HEK293T (cell line): ENCODE measurements around the gene SPDEF.

Experiments
- CTCF ChIA-PET: fragments of 350-600 bp; formaldehyde crosslinking; extraction: SDS; loops from one replicate; lab custom pipeline; 2021; ENCODE audit warnings: antibody characterized with exemption, inconsistent platforms; lab: Yijun Ruan, JAX
- POLR2A ChIA-PET: fragments of 350-600 bp; formaldehyde crosslinking; extraction: SDS; loops from one replicate; lab custom pipeline; 2020; ENCODE audit warnings: antibody characterized with exemption, inconsistent platforms; lab: Yijun Ruan, JAX
- DNase-seq: peaks from one replicate; pipeline ENCODE4 v3.0.0; 2012; ENCODE audit warnings: mixed read lengths; ENCODE audit errors: extremely low spot score
- ARNT ChIP-seq: fragments of 450-650 bp; IDR thresholded peaks from 2 replicates; pipeline ENCODE4 v1.6.1; 2017; ENCODE audit warnings: mild to moderate bottlenecking
- BHLHE40 ChIP-seq: fragments of 450-650 bp; IDR thresholded peaks from 2 replicates; pipeline ENCODE4 v1.6.1; 2016; ENCODE audit warnings: mild to moderate bottlenecking, moderate library complexity, borderline replicate concordance
- CTBP1 ChIP-seq: fragments of 450-650 bp; IDR thresholded peaks from 2 replicates; pipeline ENCODE4 v1.6.1; 2016; ENCODE audit warnings: borderline replicate concordance
- ELF4 ChIP-seq: fragments of 450-650 bp; IDR thresholded peaks from 2 replicates; pipeline ENCODE4 v1.6.1; 2017; ENCODE audit warnings: antibody characterized with exemption
- FOXA1 ChIP-seq: fragments of 450-650 bp; IDR thresholded peaks from 2 replicates; pipeline ENCODE4 v1.6.1; 2016; ENCODE audit warnings: mild to moderate bottlenecking
- FOXK2 ChIP-seq: fragments of 450-650 bp; IDR thresholded peaks from 2 replicates; pipeline ENCODE4 v1.6.1; 2016; ENCODE audit warnings: mild to moderate bottlenecking
- FOXM1 ChIP-seq: fragments of 450-650 bp; IDR thresholded peaks from 2 replicates; pipeline ENCODE4 v1.6.1; 2017; ENCODE audit warnings: mild to moderate bottlenecking, borderline replicate concordance
- HDGF ChIP-seq: fragments of 450-650 bp; IDR thresholded peaks from 2 replicates; pipeline ENCODE4 v1.6.1; 2017; ENCODE audit warnings: antibody characterized with exemption, borderline replicate concordance
- L3MBTL2 ChIP-seq: fragments of 450-650 bp; conservative IDR thresholded peaks from 2 replicates; pipeline ENCODE4 v1.6.1; 2016; ENCODE audit warnings: mild to moderate bottlenecking
- LEF1 ChIP-seq: fragments of 450-650 bp; IDR thresholded peaks from 2 replicates; pipeline ENCODE4 v1.6.1; 2017; ENCODE audit warnings: mild to moderate bottlenecking, borderline replicate concordance
- NFRKB ChIP-seq: fragments of 450-650 bp; IDR thresholded peaks from 2 replicates; pipeline ENCODE4 v1.6.1; 2016; ENCODE audit warnings: mild to moderate bottlenecking, moderate library complexity
- PKNOX1 ChIP-seq: fragments of 450-650 bp; IDR thresholded peaks from 2 replicates; pipeline ENCODE4 v1.6.1; 2016
- SP1 ChIP-seq: fragments of 450-650 bp; IDR thresholded peaks from 2 replicates; pipeline ENCODE4 v1.6.1; 2017
- SUZ12 ChIP-seq: fragments of 450-650 bp; IDR thresholded peaks from 2 replicates; pipeline ENCODE4 v1.6.1; 2016; ENCODE audit warnings: mild to moderate bottlenecking
- TARDBP ChIP-seq: fragments of 450-650 bp; IDR thresholded peaks from 2 replicates; pipeline ENCODE4 v1.6.1; 2016
- ZNF384 ChIP-seq: fragments of 450-650 bp; IDR thresholded peaks from 2 replicates; pipeline ENCODE4 v1.6.1; 2016

SPDEF gene

DNA sequence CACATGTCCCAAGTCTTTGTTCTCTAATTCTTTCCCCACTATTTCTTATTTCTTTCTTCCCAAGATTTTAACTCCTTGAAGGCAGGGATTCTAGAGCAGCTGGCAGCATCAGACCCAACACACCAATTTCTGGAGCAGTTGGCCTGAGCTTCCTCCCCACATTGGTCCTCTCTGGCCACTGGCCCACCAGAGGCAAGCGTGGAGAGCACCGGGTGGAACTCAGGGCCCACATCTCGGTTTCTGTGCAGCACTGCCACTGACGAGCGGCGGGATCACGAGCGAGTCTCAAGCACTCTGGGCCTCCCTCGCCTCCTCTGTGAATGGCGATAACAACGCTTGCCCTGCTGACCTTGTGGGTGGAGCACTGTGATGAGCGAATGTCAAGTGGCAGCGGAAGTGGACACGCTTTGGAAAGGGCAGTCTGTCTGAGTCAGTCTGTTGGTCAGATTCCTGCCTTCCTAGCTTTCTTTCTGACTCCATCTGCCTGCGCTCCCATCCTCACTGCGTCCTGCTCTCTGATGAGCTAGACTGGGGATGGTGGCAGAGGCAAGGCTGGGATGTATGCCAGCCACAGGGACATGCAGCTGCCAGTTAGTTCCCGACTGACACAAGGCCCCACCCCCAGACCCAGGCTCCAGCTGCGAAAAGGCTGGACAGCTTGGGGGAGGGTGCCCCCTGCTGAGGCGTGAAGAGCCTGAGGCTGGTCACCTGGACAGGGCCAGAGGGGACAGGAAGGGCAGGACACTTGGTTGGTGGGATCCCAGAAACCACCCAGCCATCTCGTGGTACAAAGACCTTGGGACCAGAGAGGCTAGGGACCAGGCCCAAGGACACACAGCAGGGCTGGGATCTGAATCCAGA, 4.5 kb upstream of the SPDEF start:
- TF ChIP-seq BHLHE40 (no peak), SUZ12 (no peak), HDGF (no peak), TARDBP (no peak), LEF1 (no peak), ARNT (no peak), NFRKB (no peak), CTBP1 (no peak)
- ChIA-PET POLR2A (no interaction called here), CTCF (interaction anchor here (0.7 to 0.9 kb wide), 2 partner anchors 29 to 98 kb away, joined by 3 to 5 read pairs; no protein-coding TSS in a partner anchor)
- no peak for DNase-seq

GRCh38 chr6:34559651-34560365, 3.7 kb upstream of the SPDEF start:
- POLR2A ChIA-PET: no interaction called here
- CTCF ChIA-PET: interaction anchor here (0.7 to 0.9 kb wide), 2 partner anchors 28 to 97 kb away, joined by 3 to 5 read pairs; no protein-coding TSS in a partner anchor
- no peak for TF ChIP-seq BHLHE40
- TF ChIP-seq FOXK2: no peak
- TF ChIP-seq FOXM1: no peak
- no peak for TF ChIP-seq CTBP1
- no peak for TF ChIP-seq TARDBP
- no peak for TF ChIP-seq HDGF
- TF ChIP-seq ELF4: no peak
- no peak for TF ChIP-seq ARNT
- TF ChIP-seq ZNF384: no peak
- TF ChIP-seq SUZ12: no peak
- TF ChIP-seq FOXA1: no peak
- no peak for TF ChIP-seq L3MBTL2
- no peak for TF ChIP-seq LEF1
- TF ChIP-seq SP1: no peak
- no peak for TF ChIP-seq NFRKB
- TF ChIP-seq PKNOX1: no peak
- DNase-seq: no peak

DNA sequence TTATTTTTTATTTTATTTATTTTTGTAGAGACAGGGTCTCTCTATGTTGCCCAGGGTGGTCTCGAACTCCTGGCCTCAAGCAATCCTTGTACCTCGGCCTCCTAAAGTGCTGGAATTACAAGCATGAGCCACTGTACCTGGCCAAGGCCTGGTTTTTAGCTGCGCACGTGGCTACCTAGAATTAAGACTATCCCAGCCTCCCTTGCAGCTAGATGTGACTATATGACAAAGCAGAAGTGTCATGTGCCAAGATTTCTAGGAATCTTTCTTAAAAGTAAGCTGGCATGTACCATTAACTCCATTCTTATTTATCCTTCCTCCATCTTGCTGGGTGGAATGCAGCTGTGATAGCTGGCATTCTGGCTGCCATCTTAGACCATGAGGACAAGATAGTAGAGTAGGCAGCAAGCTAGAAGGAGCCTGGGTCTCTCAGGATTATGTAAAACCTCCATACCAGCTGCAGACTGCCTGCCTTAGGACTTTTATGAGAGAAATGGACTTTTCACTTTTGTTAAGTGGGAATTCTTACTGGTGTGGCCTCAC, 2.1 kb upstream of the SPDEF start:
- TF ChIP-seq HDGF (no peak), CTBP1 (no peak), ARNT (no peak), ELF4 (no peak), FOXM1 (no peak), SP1 (no peak), FOXK2 (no peak), TARDBP (no peak), ZNF384 (no peak), LEF1 (no peak), NFRKB (no peak), FOXA1 (no peak), PKNOX1 (no peak), L3MBTL2 (no peak), SUZ12 (no peak), BHLHE40 (no peak)
- ChIA-PET CTCF (interaction anchor here (0.6 kb wide), 1 partner anchor 806 kb away, joined by 7 read pairs; no protein-coding TSS in a partner anchor), POLR2A (no interaction called here)
- DNase-seq: no peak

DNA sequence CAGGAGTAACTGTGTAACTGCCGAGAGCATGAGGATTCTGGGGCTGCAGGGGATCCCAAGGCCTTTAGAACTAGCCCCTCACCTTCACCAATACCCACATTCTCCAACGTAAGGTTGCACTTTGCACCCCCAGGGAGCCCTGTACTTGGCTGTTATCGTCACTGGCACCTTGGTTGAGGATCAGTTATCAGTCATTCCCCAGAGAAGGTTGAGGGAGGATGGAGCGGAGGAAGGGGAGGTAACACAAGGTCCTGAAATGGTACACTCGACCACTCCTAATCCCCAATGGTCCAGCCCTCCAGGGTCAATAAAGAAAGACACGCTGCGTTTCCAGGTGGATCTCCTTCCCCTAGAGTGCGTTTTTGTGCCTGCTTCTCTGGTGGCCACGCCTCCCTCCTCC, 1.1 kb upstream of the SPDEF start:
- ChIA-PET CTCF (no interaction called here), POLR2A (no interaction called here)
- TF ChIP-seq SP1 (no peak), FOXK2 (no peak), ARNT (no peak), TARDBP (no peak), LEF1 (no peak), BHLHE40 (no peak), NFRKB (no peak), FOXM1 (no peak), L3MBTL2 (no peak), CTBP1 (no peak), PKNOX1 (no peak), FOXA1 (no peak), HDGF (no peak), ZNF384 (no peak)
- DNase-seq: no peak

DNA sequence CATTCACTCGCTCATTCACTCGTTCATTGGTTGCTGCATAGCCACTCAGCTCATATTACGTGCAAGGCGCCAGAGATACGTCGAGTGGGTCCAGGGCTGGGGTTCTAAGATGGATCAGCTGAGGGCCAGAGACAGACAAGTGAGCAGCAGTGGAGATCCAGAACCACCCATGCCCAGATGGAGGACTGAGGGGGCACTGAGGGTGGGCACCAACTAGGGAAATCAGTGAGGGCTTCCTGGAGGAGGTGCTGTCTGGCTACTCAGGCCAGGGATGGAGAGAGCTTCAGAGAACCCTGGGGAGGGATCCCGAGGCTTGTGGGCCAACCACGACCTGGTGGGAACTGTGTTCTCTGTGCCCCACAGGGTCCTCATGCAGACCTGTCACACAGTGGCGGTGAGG, 364 bp upstream of the SPDEF start:
- CTCF ChIA-PET: no interaction called here
- POLR2A ChIA-PET: no interaction called here
- TF ChIP-seq NFRKB (no peak), FOXM1 (no peak), ELF4 (no peak), ZNF384 (no peak), PKNOX1 (no peak), CTBP1 (no peak), L3MBTL2 (no peak), SP1 (no peak), SUZ12 (no peak), FOXA1 (no peak), LEF1 (no peak), ARNT (no peak), FOXK2 (no peak), TARDBP (no peak), BHLHE40 (no peak), HDGF (no peak)
- DNase-seq: no peak
